ENCODE measurements around the gene FNDC1. TPM values are rescaled to one million over a fixed set of nuclear protein-coding genes. Genes with fewer than 3 reads are reported as not detected.

The FNDC1 gene
- total RNA-seq, 3 donors from 2014 or later (not counting 1 experiment from before 2014, with no cell fraction given) = not detected

DNA sequence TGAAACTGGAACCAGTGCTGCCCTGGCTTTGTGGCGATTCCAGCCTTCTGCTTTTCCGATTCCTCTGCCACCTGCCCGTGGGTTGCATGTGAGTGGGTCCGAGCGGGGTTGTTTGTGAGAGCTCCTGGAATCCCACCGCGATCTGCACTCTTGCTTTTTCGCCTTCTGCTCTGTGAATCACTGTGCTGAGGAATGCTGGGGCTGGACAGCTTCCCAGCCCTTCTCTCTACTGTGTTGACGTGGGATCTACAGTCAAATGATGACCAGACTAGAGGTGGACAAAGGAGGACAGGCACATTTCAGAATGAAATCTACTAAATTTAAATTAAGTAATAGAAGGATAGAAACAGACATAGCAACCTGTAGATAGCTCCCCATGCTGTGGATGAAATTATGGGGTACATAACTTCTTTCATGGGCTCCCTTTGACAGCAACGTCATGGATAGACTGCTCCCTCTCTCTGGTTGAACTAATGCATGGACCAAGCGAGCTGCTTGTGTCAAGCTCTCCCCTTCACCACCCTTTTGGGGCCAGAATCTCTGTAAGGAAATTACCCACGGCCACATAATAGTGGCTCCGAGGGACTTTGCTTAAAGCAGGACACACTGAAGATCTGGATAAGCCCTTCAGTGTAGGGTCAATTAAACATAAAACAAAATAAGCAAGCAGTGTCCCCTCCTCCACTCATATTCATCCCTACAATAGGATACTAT is 2.0 kb downstream of the FNDC1 start:
- H3K27ac ChIP-seq (ENCODE audit: low read length) = no peak overlapping the region
- no peaks in the 10 kb centered on the region for H3K9me3 Mint-ChIP-seq
- H3K36me3 Mint-ChIP-seq = no peaks in the 10 kb centered on the region
- peaks cover 19% of the 10 kb centered on the region for H3K4me1 ChIP-seq (ENCODE audit: control insufficient read depth, insufficient read depth, low read length)
- H3K9me3 ChIP-seq (ENCODE audit: control insufficient read depth, insufficient read depth, low read length) = no peaks in the 10 kb centered on the region
- peaks cover 60 to 84% of the 10 kb centered on the region in 2 donors for H3K27me3 Mint-ChIP-seq (ENCODE audit: low read depth in 2 of 2)
- no peak for ATAC-seq
- peaks cover 50% of the 10 kb centered on the region for H3K27me3 ChIP-seq (ENCODE audit: control insufficient read depth, insufficient read depth, low read length)
- peaks cover 6 to 18% of the 10 kb centered on the region in 2 donors for H3K4me1 Mint-ChIP-seq
- no peak overlapping the region for H3K4me3 ChIP-seq (ENCODE audit: low read length)
- no peak for TF ChIP-seq CTCF (IDR thresholded peaks at IDR 0.05)
- no peak overlapping the region for H3K4me3 Mint-ChIP-seq
- no peak overlapping the region for H3K27ac Mint-ChIP-seq
- DNase-seq = no peak
- H3K36me3 ChIP-seq (ENCODE audit: control insufficient read depth, insufficient read depth, low read length) = no peaks in the 10 kb centered on the region
- intact Hi-C loops (cut with micrococcal nuclease) = no loop called here
- 56% methylated on average over 12 of the region's 13 CpGs for WGBS (ENCODE audit: insufficient coverage)

GRCh38 chr6:159172091-159172491 is 2.9 kb downstream of the FNDC1 start:
- WGBS (ENCODE audit: insufficient coverage) = 50% methylated on average over 1 of the region's 1 CpG
- H3K27me3 Mint-ChIP-seq (ENCODE audit: low read depth in 2 of 2) = peaks cover 60 to 74% of the 10 kb centered on the region in 2 donors
- no peak overlapping the region for H3K27ac ChIP-seq (ENCODE audit: low read length)
- H3K9me3 Mint-ChIP-seq = no peaks in the 10 kb centered on the region
- no peaks in the 10 kb centered on the region for H3K9me3 ChIP-seq (ENCODE audit: control insufficient read depth, insufficient read depth, low read length)
- intact Hi-C loops (cut with micrococcal nuclease) = no loop called here
- no peaks in the 10 kb centered on the region for H3K36me3 Mint-ChIP-seq
- no peak overlapping the region for H3K4me3 Mint-ChIP-seq
- H3K27me3 ChIP-seq (ENCODE audit: control insufficient read depth, insufficient read depth, low read length) = peaks cover 47% of the 10 kb centered on the region
- no peak for TF ChIP-seq CTCF (IDR thresholded peaks at IDR 0.05)
- ATAC-seq (no peak), DNase-seq (no peak)
- H3K4me3 ChIP-seq (ENCODE audit: low read length) = no peak overlapping the region
- peaks cover 6 to 18% of the 10 kb centered on the region in 2 donors for H3K4me1 Mint-ChIP-seq
- no peak overlapping the region for H3K27ac Mint-ChIP-seq
- H3K4me1 ChIP-seq (ENCODE audit: control insufficient read depth, insufficient read depth, low read length) = peaks cover 19% of the 10 kb centered on the region
- no peaks in the 10 kb centered on the region for H3K36me3 ChIP-seq (ENCODE audit: control insufficient read depth, insufficient read depth, low read length)

- peaks cover 14% of the 10 kb centered on the region for H3K4me1 ChIP-seq (ENCODE audit: control insufficient read depth, insufficient read depth, low read length)
- H3K27me3 ChIP-seq (ENCODE audit: control insufficient read depth, insufficient read depth, low read length) = peaks cover 34% of the 10 kb centered on the region
- H3K27me3 Mint-ChIP-seq (ENCODE audit: low read depth in 2 of 2) = peaks cover 45 to 56% of the 10 kb centered on the region in 2 donors
- ATAC-seq (peak; percentile 80 to 97 (median 95)), DNase-seq (peak; percentile 56 to 78)
- peak; percentile 95 for TF ChIP-seq CTCF (IDR thresholded peaks at IDR 0.05)
- WGBS (ENCODE audit: insufficient coverage) = 7% methylated on average over 17 of the region's 19 CpGs
- intact Hi-C loops (cut with micrococcal nuclease) = no loop called here
- H3K27ac Mint-ChIP-seq = no peak overlapping the region
- peaks cover 6 to 12% of the 10 kb centered on the region in 2 donors for H3K4me1 Mint-ChIP-seq
- no peaks in the 10 kb centered on the region for H3K9me3 Mint-ChIP-seq
- H3K27ac ChIP-seq (ENCODE audit: low read length) = no peak overlapping the region
- H3K9me3 ChIP-seq (ENCODE audit: control insufficient read depth, insufficient read depth, low read length) = no peaks in the 10 kb centered on the region
- H3K4me3 ChIP-seq (ENCODE audit: low read length) = no peak overlapping the region
- no peak overlapping the region for H3K4me3 Mint-ChIP-seq
- no peaks in the 10 kb centered on the region for H3K36me3 ChIP-seq (ENCODE audit: control insufficient read depth, insufficient read depth, low read length)
- H3K36me3 Mint-ChIP-seq = no peaks in the 10 kb centered on the region
Observed at GRCh38 chr6:159174263-159174969, 5.2 kb downstream of the FNDC1 start.

Data from natural killer cell (primary cell).